HK-2 (cell line): ENCODE results near the gene LEMD2.

Experiments
- DNase-seq: peaks from one replicate; pipeline ENCODE4 v3.0.0-alpha.2; 2018; ENCODE audit not compliant: unreplicated experiment

The LEMD2 gene

DNA sequence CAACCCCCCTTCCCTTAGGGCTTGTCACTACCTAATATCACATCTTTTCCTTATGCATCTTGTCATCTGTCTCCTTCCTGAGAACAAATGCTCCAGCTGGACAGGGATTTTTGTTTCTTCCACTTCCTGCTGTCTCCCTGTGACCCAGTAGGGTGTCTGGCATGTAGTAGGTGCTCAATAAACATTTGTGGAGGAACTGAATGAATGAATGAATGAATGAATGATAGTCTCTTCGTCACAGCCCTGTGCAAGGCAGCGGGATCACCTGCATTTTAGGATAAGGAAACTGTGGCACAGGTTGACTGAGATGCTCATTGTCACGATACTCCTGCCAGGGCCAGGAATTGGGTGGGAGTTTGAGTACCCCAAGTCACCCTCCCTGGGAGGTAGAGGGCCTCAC is 14.2 kb downstream of the LEMD2 start:
- no peak for DNase-seq

DNA sequence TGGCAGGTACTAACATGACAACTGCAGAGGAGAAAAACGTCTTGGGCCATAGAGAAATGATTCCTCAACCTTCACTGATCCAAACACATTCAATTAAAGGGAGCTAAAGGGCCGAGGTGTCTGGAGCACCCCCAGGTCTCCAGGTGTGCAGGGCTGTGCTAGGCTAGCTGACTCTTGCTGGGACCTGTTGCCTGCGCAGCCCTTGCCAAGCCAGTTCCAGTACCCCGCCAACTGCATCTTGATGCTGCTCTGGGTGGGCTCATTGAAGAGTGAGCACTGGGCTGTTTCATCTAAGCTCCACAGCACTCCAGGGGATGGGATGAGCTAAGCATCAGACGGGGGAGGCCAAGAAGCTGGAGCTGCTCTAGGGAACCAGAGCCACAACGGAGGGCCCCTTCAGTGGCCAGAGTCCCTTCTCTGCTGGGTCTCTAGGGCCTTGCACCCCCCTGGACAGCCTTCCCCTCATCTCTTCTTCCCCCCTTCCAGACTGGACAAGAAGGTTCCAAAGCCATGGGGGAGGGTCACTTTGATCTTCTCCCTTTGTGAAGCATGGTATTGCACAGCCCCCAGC is 15.9 kb downstream of the LEMD2 start:
- DNase-seq = no peak

DNA sequence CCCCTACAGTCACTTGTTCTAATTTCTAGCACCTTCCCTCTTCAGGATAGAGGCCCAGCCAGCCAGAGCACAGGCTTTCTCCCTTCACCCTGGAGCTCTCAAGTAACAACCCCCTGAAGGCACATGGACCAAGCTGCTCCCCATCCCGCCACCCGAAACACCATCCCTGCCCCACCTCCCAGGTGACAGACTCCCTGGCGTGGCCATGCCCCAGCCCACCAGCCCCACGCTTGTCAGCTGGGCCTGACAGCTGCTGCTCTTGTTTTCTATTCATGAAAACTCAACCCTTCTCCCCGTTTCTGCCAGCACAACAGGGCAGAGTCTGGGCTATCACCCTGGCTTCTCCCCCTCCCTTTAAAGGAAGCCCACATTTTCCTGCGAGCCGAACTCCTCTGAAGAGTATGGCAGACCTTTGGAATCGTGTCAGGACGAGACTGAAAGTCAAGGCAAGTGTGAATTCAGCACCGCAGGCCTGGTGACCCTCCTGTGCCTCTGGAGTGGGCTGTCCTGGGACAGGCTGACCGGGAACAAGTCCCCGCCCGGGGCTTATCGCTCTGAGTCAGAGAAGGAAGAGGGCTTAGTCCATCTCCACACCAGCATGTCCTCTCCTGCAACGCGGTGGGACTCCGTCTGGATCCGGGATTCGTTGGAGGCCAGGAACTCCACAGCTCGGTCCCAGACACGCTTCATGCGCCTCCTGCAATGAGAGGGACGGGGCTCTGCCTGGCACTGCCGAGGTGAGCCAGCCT is 16.7 kb downstream of the LEMD2 start:
- no peak for DNase-seq

DNA sequence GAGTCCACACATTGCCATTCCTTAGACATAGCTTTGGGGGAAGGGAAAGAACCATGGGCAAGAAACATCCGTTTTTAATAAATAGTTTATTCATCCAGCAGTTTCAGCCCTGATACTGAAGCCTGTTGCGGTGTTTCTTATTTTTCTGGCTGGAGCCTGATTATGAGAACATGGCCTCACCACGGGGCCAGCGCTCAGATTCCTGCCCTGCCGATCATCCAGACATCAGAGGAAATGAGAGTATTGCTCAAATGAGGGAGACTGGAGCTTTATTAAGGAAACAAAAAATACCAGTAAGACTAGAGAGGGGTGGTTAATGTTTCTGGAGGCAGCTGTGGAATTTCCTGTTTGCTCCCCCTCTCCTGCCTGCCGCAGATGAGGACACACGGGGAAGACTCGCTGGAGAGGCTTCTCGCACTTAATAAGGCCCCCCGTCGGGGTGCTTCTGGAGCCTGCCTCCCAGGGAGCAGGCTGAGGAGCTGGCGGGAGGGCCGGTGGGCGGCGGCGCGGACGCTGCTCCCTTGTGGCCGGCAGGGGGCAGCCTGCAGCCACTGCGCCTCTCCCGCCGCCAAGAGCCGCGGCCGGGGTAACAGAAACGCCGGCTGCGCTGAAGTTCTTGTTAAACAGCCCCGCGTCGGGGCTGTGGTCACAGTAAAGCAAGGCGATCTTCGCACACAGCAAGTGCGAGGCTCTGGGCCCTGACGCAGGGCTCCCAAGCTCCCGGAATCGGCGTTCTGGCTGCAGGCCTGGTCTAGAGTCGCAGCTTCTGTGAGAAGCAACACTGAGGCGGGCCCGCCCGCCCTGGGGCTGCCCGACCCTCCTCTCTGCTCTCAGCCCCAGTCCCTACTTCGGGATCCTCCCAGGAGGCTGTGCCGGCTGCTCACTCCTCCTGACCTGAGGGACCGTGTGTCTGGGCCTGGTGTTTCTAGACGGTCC is 17.5 kb downstream of the LEMD2 start:
- peak; percentile 91 for DNase-seq

DNA sequence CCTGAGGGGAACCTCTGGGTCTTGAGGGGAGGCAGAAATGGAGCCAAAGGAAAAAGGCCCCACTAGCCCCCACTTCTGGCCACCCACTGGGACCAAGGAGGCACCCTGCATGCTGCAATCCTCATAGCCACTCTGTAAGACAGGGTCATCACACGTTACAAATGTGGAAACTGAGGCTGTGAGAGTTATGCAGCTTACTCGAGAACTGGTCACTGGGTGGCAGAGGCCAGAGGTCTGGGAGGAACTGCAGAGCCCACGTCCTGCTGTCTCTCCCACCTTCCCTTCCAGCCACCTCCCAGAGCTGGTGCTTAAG is 18.1 kb downstream of the LEMD2 start:
- DNase-seq = no peak

DNA sequence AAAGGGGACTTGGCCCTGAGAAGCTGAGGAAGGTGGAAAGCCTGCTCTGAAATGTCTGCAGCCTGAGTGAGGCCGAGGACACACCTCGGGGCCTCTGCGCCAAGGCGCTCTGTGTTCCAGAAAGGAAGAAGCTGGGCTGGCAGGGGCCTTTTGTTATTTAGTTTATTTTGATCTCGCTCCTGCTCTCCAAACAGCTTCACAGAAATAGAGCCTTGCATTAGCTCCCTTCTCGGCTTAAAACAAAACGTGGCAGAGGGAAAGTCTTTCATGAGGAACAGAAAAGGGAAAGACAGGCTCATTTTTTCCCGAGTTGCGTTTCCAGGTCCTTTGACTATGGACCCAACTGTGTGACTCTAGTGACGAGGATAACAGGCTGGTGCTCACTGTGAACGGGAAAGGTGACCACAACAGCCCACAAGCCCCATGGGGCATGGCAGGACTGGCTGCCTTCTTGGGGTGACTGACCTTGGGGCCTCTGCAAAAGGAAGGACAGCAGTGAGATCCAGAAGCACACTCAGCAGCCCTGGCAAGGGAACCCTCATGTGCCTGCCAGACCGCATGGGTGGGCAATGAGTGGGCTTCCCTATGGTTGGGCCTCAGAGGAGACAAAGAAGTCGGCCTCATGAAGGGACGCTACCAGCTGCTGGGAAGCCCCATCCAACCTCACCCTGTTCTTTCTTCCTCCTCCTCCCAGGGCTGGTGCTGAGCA is 18.7 kb downstream of the LEMD2 start:
- no peak for DNase-seq

DNA sequence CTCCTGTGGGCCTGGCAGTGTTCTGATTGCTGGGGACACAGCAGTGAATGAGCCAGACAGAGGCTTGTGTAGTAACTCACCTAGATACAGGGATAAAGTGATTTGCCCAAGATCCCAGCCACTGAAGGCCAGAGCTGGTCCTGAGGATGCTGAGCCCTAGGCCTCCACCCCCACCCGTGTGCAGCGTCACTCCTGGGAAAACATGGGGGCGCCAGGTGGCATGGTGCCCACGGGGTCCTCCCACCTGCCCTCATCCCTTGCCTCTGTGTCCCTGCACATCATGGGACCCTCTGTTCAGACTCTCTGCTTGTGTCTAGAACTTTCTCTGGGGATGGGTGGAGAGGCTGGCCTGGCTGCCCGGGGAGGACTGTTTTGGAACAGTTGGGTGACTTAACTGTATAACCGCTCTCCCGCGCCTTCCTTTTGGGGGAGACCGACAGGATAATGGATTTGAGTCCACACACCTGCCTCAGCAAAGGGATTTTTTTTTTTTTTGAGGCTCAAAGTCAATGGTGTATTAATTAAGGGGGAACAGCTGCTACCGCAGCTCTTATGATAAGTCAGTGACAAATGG is 19.6 kb downstream of the LEMD2 start:
- DNase-seq = no peak

DNA sequence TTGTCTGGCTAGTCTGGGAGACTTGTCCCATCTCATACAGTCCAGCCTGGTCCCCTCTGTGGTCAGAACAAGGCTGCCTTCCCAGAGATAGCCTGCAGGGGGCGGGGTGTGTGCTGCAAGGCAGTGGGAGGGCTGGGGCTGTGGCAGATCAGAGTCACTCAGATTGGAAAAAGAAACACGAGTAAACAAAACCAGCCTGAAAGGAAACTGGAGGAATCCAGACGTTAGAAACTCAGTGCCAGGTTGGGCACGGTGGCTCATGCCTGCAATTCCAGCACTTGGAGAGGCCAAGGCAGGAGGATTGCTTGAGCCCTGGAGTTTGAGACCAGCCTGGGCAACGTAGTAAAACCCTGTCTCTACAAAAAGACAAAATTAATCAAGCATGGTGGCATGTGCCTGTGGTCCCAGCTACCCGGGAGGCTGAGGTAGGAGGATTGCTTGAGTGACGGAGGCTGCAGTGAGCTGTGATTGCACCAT is 20.2 kb downstream of the LEMD2 start:
- peak; percentile 85 for DNase-seq

DNA sequence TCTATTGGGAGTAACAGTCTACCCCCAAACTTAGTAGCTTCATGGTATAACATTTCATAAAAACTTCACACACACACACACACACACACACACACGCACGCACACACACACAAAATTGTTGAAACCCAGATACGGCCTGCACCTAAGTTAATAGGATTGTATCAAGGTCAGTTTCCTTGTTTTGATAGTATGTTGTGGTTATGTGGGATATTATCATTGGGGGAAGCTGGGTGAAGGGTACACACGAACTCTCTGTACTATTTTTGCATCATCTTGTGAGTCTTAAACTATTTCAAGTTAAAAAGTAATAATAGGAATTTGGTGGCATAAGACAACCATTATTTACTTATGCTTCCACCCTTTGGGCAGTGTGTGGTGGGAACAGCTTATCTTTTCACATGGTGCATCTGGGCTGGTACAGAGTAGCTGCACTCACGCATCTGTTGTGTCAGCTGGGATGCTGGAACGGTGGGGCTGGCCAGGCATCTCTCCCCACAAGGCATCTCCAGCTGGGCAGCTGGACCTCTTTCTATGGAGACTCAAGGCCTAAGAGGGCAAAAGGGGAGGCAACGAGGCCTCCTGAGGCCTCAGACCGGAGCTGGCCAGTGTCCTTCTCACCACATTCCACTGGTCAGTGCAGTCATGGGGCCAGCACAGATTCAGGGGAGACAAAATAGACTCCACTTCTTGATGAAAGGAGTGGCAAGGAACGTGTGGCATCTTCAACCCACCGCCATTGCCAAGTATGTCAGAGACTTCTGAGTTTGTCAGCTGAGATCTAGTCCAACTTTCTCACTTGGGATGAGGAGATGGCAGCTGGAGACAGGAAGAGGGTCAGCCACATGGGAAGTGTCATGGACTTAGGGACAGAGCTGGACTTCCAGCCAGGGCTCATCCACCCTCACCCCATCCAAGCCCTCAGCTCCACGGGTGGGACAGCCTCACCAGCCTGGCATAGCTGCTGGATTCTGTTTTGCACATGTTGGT is 21.7 kb downstream of the LEMD2 start:
- no peak for DNase-seq

DNA sequence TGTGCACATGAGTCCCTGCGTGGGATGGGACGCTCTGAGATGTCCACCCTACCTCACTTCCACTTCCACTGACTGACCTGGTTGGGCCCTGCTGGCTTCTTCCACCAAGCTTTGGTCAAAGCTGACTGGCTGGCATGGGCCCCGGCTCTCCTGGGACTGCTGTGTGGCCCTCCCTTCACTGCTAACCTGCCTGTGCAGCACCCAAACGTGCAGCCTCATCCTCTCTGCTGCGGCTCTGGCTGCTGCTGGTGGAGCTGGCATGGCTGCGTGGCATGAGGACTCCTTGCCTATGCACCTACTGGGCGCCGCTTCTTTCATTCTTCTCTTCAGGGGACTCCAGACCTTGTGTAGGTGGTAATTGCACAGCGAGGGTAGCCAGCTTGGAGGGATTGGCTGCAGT is 23.6 kb downstream of the LEMD2 start:
- DNase-seq = no peak

DNA sequence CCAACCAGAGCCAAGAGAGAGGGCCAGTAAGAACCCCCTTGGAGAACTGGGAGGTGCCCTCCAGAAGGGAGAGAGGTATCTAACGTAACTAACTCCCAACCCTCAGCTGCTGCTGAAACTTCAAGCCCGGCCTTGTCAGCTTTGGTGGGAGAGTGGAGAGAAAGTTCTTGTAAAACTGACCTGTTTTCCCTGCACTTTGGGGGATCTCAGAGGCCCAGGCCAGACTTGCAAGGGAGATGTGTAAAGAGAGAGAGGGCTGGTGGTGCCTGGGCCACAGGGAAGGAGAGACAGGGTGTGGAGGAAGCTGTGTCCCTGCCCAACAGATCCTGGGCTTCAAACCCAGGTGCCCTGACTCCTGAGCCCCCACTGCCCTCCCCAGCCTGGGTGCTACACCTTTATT is 24.9 kb downstream of the LEMD2 start:
- no peak for DNase-seq

DNA sequence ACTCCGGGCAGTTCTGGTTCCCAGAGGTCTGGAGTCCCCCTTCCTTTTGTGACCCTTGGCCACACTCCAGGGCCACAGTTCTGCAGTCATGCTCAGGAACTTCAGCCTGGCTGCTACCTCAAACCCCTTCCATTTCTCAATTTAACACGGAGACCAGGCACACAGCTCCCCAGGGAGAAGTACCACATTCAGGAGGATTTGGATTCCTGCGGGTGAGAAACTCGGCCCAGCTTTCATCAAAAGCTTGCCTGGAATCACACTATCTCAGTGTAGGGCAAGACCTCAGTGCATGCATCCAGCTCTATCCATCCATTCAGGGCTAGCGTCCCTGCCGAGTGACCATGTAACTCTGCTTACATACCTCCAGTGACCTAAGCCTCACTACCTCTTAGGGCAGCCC is 25.4 kb downstream of the LEMD2 start:
- DNase-seq = no peak

DNA sequence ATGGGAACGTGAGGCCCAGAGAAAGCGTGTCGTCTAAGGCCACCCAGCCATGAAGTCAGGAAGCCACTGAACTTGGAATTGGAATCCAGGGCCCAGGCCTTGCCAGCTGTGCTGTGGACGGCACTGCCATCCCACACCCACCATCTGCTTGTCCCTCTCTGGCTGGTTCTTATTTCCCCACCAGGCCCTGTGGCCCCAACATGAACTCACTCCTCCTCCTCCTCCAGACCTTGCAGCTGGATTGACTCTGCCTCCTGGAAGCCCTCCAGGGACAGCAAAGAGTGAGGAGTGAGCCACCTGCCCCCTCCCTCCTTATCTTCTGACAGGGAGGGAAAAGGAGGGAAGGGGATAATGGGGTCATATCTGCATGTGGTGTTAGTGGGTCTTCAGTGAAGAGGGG is 26.2 kb downstream of the LEMD2 start:
- no peak for DNase-seq

DNA sequence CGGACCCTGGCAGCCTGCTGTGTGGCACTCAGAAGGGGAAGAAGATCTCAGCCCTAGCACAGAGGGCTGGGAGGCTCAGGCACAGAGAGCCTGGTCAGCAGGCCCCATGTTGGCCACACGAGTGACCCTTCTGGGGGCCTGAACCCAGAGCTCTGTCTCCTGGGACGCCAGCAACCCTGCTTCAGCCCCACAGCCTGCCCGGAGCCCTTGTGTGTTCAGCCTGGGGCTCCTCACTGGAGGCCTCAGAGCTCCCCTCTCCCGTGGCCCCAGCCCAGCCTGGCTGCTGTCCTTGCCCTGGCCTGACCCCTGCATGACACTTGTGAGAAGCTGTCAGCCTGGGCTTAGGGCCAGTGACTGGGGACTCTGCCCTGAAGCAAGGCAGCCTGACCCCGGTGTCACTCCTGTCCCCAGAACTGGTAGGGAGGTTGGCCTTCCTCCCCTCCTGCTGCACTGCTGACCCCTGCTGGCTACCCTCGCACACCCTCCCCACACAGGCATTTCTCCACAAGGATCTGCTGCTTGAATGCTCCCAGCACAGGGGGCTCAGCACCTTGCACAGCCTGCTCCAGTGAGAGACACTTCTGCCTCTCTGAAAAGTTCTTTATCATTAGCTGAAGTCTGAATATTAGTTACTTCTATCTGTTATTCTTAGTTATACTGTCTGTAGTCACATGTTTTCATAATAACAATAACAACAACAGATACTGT is 26.9 kb downstream of the LEMD2 start:
- DNase-seq = peak; percentile 72

DNA sequence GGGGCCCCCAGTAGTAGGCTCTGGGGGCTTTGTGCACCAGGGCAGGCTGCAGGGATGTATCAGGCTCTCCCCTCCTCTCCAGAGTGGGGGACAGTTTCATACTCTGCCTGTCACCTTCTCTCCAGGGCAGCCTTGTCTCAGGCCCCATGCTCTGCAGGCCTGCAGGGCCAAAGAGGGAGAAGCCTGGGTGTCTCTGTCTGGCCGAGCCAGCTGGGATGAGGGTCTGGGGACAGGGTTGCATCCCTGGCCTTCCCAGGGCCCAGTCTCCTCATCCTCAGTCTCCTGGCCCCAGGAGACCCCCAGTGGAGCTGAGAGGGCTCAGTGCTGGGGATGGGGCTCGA is 27.4 kb downstream of the LEMD2 start:
- DNase-seq = no peak

DNA sequence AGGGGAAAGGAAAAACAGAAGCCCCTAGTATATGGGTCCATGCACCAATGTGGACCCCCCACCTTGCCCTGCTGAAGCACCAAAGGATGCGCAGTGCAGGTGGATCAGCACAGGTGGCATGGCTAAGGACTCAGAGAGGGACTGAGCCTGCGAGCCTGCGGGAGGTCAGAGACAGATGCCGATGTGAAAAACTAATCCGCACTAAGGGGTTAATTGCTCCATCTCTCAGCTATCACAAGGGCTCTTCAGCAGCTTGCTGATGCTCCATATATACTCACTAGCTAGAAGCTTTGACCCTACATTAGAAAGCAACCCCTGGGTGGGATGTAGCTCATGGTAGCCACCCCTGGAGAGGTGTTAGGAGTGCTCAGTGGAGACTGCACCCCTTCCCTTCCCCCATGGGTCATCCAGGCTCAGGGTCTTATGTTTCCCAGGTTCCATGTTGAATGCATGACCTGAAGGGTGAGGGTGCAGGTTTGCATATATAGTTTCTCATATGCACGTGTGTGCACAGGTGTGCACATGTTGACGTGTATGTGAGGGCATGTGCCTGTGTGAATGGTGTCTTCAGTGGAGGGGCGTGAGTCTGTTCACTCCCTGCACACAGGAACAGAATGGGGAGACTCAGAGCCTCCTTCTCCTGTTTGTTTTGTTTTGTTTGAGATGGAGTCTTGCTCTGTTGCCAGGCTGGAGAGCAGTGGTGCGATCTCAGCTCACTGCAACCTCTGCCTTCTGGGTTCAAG is 28.9 kb downstream of the LEMD2 start:
- DNase-seq = no peak

DNA sequence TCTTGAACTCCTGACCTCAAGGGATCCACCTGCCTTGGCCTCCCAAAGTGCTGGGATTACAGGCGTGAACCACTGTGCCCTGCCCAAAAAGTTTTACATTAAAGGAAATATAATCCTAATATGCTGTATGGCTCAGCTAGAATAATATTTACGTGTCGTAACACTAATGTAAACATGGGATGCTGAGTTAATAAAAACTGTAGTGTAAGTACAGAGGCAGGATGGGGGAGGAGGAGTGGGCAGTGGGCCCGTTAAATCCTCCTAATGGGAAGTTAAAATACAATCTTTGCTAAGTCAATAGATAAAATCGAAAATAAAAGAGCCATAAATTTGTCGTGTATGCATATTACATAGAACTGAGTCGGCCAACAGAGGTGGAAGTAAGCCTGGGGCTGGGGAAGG is 30.1 kb downstream of the LEMD2 start:
- DNase-seq = no peak

DNA sequence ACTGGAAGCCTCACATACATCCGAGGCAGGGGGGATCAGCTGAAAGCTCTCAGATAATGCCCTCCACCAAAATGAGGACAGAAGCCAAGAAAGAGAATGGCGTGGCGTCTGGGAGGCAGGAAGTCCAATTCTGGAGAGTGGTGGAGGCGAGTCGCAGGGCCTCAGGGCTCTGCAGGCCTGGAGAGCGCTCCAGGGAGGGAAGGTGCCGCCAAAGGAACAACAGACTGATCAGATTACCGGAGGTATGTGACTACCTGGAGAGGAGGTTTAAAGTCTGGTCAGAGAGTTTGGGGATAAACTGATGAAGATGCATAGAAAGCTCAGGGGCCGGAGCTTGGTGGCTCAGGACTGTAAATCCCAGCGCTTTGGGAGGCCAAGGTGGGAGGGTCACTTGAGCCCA is 31.0 kb downstream of the LEMD2 start:
- DNase-seq = no peak

DNA sequence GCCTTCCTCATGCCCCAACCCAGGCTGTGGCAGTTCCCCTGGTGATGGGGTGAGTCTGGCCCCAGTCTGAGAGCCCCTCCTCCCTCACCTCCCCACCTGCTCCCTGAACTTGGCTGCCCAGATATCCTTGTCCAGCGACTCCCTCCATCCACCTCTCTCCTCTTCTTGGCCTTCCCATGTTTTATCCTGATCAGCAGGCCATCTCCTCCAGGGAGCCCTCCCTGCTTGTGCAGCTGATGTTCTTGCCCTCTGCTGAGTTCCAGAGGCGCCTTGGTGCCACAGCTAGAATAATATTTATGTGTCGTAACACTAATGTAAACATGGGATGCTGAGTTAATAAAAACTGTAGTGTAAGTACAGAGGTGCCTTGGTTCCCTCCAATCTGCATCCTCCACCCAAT is 31.8 kb downstream of the LEMD2 start:
- DNase-seq = no peak
